Right atrium auricular region (tissue), 2 donors: ENCODE results near the gene TBC1D19. TPM values are rescaled to one million over a fixed set of nuclear protein-coding genes. Genes with fewer than 3 reads are reported as not detected.
"Not testable (repeated sequence)": the region's sequence is repeated elsewhere in the genome, so short reads cannot be mapped to it uniquely, and the experiment has no call there.

Source experiments
- DNase-seq: peaks from one replicate; pipeline ENCODE4 v3.0.0-alpha.2; 2019; ENCODE audit warnings: low spot score
- H3K27ac ChIP-seq, 2 donors: fragments of 200-600 bp; sonication (generic); 1 replicate in 1 of 2; 2 replicates in 1 of 2; pipeline ENCODE4 v1.5.1; 2016 to 2019
- H3K27me3 ChIP-seq, 2 donors: fragments of 200-600 bp; sonication (generic); one replicate each; pipeline versions ENCODE4 v1.5.1 to v1.6.0; 2017 to 2019
- H3K36me3 ChIP-seq: fragments of 200-600 bp; sonication (generic); one replicate; pipeline ENCODE4 v1.5.1; 2016
- H3K4me1 ChIP-seq, 2 donors: fragments of 200-600 bp; sonication (generic); one replicate each; pipeline versions ENCODE4 v1.5.1 to v1.6.0; 2017 to 2019
- H3K4me3 ChIP-seq, 2 donors: fragments of 200-600 bp; sonication (generic); 1 replicate in 1 of 2; 2 replicates in 1 of 2; pipeline ENCODE4 v1.5.1; 2017 to 2019; ENCODE audit warnings: mild to moderate bottlenecking in 1 of 2, moderate library complexity in 1 of 2
- H3K9me3 ChIP-seq, 2 donors: fragments of 200-600 bp; sonication (generic); one replicate each; pipeline ENCODE4 v1.5.1; 2019
- CTCF ChIP-seq, 2 donors: fragments of 200-600 bp; sonication (generic); IDR thresholded peaks; one replicate each; pipeline ENCODE4 v1.5.1; 2019; ENCODE audit warnings: antibody characterized with exemption in 2 of 2
- total RNA-seq, 2 donors: library from RNA; depleted of rRNA; stranded (reverse); fragments of >200 nt; gene quantifications; one replicate each; pipeline ENCODE4 v1.1.0, GENCODE V29; 2016

The TBC1D19 gene
- total RNA-seq, 2 donors from 2014 or later: 10.5 to 10.8 TPM

GRCh38 chr4:26687728-26688127, 103.8 kb downstream of the TBC1D19 start:
- Histone ChIP-seq H3K4me1 (no peaks in the 10 kb centered on the region), H3K36me3 (no peaks in the 10 kb centered on the region), H3K27ac (no peak overlapping the region), H3K9me3 (no peaks in the 10 kb centered on the region), H3K27me3 (no peaks in the 10 kb centered on the region), H3K4me3 (no peak overlapping the region)
- TF ChIP-seq CTCF (IDR thresholded peaks at IDR 0.05): no peak
- DNase-seq: no peak

- Histone ChIP-seq H3K4me3 (no peak overlapping the region), H3K27ac (no peak overlapping the region), H3K9me3 (no peaks in the 10 kb centered on the region), H3K27me3 (no peaks in the 10 kb centered on the region), H3K4me1 (no peaks in the 10 kb centered on the region), H3K36me3 (no peaks in the 10 kb centered on the region)
- DNase-seq: no peak
- no peak for TF ChIP-seq CTCF (IDR thresholded peaks at IDR 0.05)
Observed at GRCh38 chr4:26690506-26690905, 106.6 kb downstream of the TBC1D19 start.

GRCh38 chr4:26692014-26692726, 108.3 kb downstream of the TBC1D19 start:
- no peaks in the 10 kb centered on the region for H3K27me3 ChIP-seq
- no peaks in the 10 kb centered on the region for H3K36me3 ChIP-seq
- no peaks in the 10 kb centered on the region for H3K9me3 ChIP-seq
- H3K4me3 ChIP-seq: no peak overlapping the region
- TF ChIP-seq CTCF (IDR thresholded peaks at IDR 0.05): no peak
- H3K4me1 ChIP-seq: no peaks in the 10 kb centered on the region
- no peak for DNase-seq
- no peak overlapping the region for H3K27ac ChIP-seq

- DNase-seq, H3K36me3 ChIP-seq, H3K9me3 ChIP-seq, H3K27me3 ChIP-seq, H3K4me1 ChIP-seq, H3K27ac ChIP-seq, H3K4me3 ChIP-seq: not testable (repeated sequence)
Observed at GRCh38 chr4:26694131-26694530, 110.2 kb downstream of the TBC1D19 start.

GRCh38 chr4:26700110-26700509, 116.2 kb downstream of the TBC1D19 start:
- Histone ChIP-seq H3K9me3 (no peaks in the 10 kb centered on the region), H3K4me1 (no peaks in the 10 kb centered on the region), H3K27me3 (no peaks in the 10 kb centered on the region), H3K27ac (no peak overlapping the region), H3K36me3 (no peaks in the 10 kb centered on the region), H3K4me3 (no peak overlapping the region)
- no peak for TF ChIP-seq CTCF (IDR thresholded peaks at IDR 0.05)
- no peak for DNase-seq

- no peaks in the 10 kb centered on the region for H3K27me3 ChIP-seq
- no peaks in the 10 kb centered on the region for H3K9me3 ChIP-seq
- H3K36me3 ChIP-seq: no peaks in the 10 kb centered on the region
- no peak overlapping the region for H3K27ac ChIP-seq
- no peak for TF ChIP-seq CTCF (IDR thresholded peaks at IDR 0.05)
- no peak for DNase-seq
- H3K4me1 ChIP-seq: no peaks in the 10 kb centered on the region
- H3K4me3 ChIP-seq: no peak overlapping the region
Observed at GRCh38 chr4:26701095-26701494, 117.2 kb downstream of the TBC1D19 start.
